MM.1S (cell line): ENCODE measurements around the gene BPGM.

Experiments used
- DNase-seq: peaks from one replicate; pipeline ENCODE4 v3.0.0-alpha.2; 2015
- H2AFZ ChIP-seq: fragments of 300-600 bp; sonication (generic); 2 replicates; pipeline ENCODE4 v1.6.0; 2016; ENCODE audit warnings: antibody characterized with exemption, low read length
- H3F3A ChIP-seq: fragments of 300-600 bp; sonication (generic); 2 replicates; pipeline ENCODE4 v1.6.1; 2016; ENCODE audit warnings: mild to moderate bottlenecking, antibody characterized with exemption, low read length, moderate library complexity, mixed read lengths; ENCODE audit not compliant: insufficient read depth
- H3K27ac ChIP-seq: fragments of 300-600 bp; sonication (generic); 2 replicates; pipeline ENCODE4 v1.5.1; 2016; ENCODE audit warnings: mild to moderate bottlenecking, low read length
- H3K27me3 ChIP-seq: fragments of 300-600 bp; sonication (generic); replicated peaks from 2 replicates; pipeline ENCODE4 v1.6.0; 2016; ENCODE audit warnings: low read length; ENCODE audit not compliant: insufficient read depth
- H3K36me3 ChIP-seq: fragments of 300-600 bp; sonication (generic); replicated peaks from 2 replicates; pipeline ENCODE4 v1.6.1; 2016; ENCODE audit warnings: mild to moderate bottlenecking, low read length, mixed read lengths; ENCODE audit not compliant: insufficient read depth
- H3K4me1 ChIP-seq: fragments of 300-600 bp; sonication (generic); 2 replicates; pipeline ENCODE4 v1.6.1; 2016; ENCODE audit warnings: low read length, mixed read lengths
- H3K4me2 ChIP-seq: fragments of 300-600 bp; sonication (generic); 2 replicates; pipeline ENCODE4 v1.6.0; 2016; ENCODE audit warnings: low read depth, low read length
- H3K4me3 ChIP-seq: fragments of 300-600 bp; sonication (generic); 2 replicates; pipeline ENCODE4 v1.5.1; 2016; ENCODE audit warnings: low read length, mixed read lengths
- H3K79me2 ChIP-seq: fragments of 300-600 bp; sonication (generic); 2 replicates; pipeline ENCODE4 v1.6.1; 2016; ENCODE audit warnings: mixed run types, low read length, mixed read lengths
- H3K9ac ChIP-seq: fragments of 300-600 bp; sonication (generic); 2 replicates; pipeline ENCODE4 v1.6.1; 2016; ENCODE audit warnings: low read length, mixed read lengths
- H3K9me2 ChIP-seq: fragments of 300-600 bp; sonication (generic); replicated peaks from 2 replicates; pipeline ENCODE4 v1.6.1; 2016; ENCODE audit warnings: mild to moderate bottlenecking, low read length, mixed read lengths; ENCODE audit not compliant: insufficient read depth
- H3K9me3 ChIP-seq: fragments of 300-600 bp; sonication (generic); replicated peaks from 2 replicates; pipeline ENCODE4 v1.6.1; 2016; ENCODE audit warnings: mild to moderate bottlenecking, low read length, mixed read lengths; ENCODE audit not compliant: insufficient read depth
- H4K20me1 ChIP-seq: fragments of 300-600 bp; sonication (generic); 2 replicates; pipeline ENCODE4 v1.6.1; 2016; ENCODE audit warnings: mild to moderate bottlenecking, low read length, moderate library complexity, mixed read lengths; ENCODE audit not compliant: insufficient read depth
- EZH2 ChIP-seq: fragments of 300-600 bp; sonication (generic); optimal IDR thresholded peaks from 2 replicates; pipeline ENCODE3; 2017; ENCODE audit warnings: low read depth, mild to moderate bottlenecking, antibody characterized with exemption, low read length, mixed read lengths
- EZH2phosphoT487 ChIP-seq: fragments of 300-600 bp; sonication (generic); IDR thresholded peaks from 2 replicates; pipeline ENCODE4 v1.6.1; 2018; ENCODE audit warnings: antibody characterized with exemption, low read length
- TF ChIP-seq, protein P1 (sequence below): fragments of 300-600 bp; sonication (generic); IDR thresholded peaks from 2 replicates; pipeline ENCODE4 v1.5.1; 2016; ENCODE audit warnings: antibody characterized with exemption, low read length, mixed read lengths

BPGM gene

DNA sequence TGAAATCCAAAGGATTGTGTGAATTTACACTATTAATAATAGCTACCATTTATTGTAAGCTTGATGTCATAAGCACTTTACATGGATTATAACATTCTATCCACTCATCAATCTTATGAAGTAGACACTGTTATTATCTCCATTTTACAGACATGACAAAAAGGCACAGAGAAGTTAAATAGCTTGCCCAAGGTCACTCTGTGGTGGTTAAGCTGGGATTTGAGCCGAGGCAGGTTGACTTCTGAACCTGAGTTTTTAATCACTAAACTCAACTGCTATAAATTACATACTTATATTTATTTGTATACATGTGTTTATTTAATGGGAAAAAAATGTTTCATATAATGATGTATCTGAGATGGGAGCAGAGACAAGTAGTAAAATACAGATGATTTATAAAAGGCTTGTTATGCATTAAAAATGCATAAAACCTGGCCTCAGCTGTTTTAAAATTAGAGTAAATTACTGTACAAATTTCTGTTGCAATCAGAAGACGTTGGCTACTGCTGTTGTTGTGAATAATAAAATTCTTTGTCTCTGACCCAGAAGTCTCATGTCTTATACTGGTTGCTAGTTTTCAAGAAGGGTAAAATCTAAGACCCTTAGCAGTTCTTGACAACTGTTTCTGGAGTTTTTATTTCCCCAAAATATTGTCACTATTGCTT is 71.7 kb downstream of the BPGM start:
- H3K9ac ChIP-seq = no peak overlapping the region
- no peaks in the 10 kb centered on the region for H3K9me2 ChIP-seq

DNA sequence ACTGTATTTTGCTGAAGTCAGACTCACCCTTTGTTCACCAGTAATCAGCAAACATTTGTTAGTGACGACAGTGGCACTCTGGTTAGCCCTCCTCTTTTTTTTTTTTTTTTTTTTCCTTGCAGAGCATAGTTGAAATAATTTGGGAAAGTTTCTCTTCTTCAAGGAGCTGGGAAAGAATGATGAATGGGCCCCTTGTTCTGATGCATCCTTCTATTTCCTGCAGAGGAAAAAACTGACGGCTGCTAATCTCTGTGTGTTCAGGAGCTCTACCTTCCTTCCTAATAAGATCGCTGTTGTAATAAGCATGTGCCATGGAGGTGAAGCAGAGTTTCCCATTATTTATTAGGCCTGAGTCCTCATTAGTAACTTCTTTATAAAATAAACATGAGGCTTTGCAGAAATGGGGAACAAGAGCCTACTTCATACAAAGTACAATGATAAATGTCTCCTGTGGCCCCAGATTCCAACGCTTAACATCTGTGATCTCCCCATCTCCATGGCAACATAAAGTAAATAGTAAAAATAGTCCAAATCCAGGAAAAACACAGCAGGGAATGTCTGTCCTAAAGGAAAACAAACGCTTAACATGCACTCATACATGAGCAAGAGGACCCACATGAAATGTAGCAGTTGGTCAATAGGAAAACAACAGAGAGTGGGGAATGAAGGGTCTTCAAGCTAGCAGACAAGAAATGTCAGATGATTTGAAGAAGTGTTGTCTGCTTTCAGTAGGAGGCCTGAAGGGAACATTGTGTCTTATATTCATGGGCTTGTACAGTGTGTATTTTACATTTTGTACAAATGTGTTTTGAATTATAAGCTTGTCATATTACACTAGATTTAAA is 73.7 kb downstream of the BPGM start:
- Histone ChIP-seq H2AFZ (no peak overlapping the region), H3K4me3 (no peak overlapping the region), H3K27me3 (no peaks in the 10 kb centered on the region), H3K79me2 (no peaks in the 10 kb centered on the region), H3K9me3 (no peaks in the 10 kb centered on the region), H3K9me2 (no peaks in the 10 kb centered on the region), H4K20me1 (no peaks in the 10 kb centered on the region), H3F3A (no peaks in the 10 kb centered on the region), H3K4me2 (no peak overlapping the region), H3K9ac (no peak overlapping the region), H3K4me1 (no peaks in the 10 kb centered on the region), H3K27ac (no peak overlapping the region), H3K36me3 (no peaks in the 10 kb centered on the region)
- TF ChIP-seq EZH2phosphoT487 (no peak), EZH2 (no peak)
- TF ChIP-seq, protein P1, sequence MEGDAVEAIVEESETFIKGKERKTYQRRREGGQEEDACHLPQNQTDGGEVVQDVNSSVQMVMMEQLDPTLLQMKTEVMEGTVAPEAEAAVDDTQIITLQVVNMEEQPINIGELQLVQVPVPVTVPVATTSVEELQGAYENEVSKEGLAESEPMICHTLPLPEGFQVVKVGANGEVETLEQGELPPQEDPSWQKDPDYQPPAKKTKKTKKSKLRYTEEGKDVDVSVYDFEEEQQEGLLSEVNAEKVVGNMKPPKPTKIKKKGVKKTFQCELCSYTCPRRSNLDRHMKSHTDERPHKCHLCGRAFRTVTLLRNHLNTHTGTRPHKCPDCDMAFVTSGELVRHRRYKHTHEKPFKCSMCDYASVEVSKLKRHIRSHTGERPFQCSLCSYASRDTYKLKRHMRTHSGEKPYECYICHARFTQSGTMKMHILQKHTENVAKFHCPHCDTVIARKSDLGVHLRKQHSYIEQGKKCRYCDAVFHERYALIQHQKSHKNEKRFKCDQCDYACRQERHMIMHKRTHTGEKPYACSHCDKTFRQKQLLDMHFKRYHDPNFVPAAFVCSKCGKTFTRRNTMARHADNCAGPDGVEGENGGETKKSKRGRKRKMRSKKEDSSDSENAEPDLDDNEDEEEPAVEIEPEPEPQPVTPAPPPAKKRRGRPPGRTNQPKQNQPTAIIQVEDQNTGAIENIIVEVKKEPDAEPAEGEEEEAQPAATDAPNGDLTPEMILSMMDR = no peak
- DNase-seq = no peak

More for the DNA sequence above, 71.7 kb downstream of the BPGM start:
- Histone ChIP-seq H3K27ac (no peak overlapping the region), H3K27me3 (no peaks in the 10 kb centered on the region), H3K79me2 (no peaks in the 10 kb centered on the region), H3K9me3 (no peaks in the 10 kb centered on the region), H3K4me2 (no peak overlapping the region), H2AFZ (no peak overlapping the region), H3K4me1 (no peaks in the 10 kb centered on the region), H3F3A (no peaks in the 10 kb centered on the region), H3K36me3 (no peaks in the 10 kb centered on the region), H4K20me1 (no peaks in the 10 kb centered on the region), H3K4me3 (no peak overlapping the region)
- TF ChIP-seq, protein P1 = no peak
- no peak for TF ChIP-seq EZH2phosphoT487
- no peak for TF ChIP-seq EZH2
- DNase-seq = no peak

DNA sequence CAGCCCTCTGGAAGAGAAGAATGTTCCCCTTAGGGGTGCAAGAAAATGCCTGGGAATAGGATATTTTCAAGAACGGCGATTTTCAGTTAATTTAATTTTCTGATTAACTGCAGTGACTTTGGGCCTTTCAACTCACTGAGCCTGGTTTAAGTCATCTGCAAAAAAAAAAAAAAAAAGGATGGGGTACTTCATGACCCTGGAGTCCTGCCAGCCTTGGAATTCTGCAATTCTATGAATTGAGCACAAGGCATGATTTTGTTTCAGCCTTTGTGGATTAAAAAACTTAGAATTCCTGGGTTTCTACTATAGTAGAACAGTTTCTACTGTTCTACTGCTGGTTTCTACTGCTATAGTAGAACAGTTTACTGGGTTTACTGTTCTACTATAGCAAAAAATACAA is 74.5 kb downstream of the BPGM start:
- DNase-seq = no peak
- Histone ChIP-seq H3F3A (no peaks in the 10 kb centered on the region), H3K27me3 (no peaks in the 10 kb centered on the region), H3K4me1 (no peaks in the 10 kb centered on the region), H2AFZ (no peak overlapping the region), H3K27ac (no peak overlapping the region), H3K4me2 (no peak overlapping the region), H4K20me1 (no peaks in the 10 kb centered on the region), H3K4me3 (no peak overlapping the region), H3K9me3 (no peaks in the 10 kb centered on the region), H3K9me2 (no peaks in the 10 kb centered on the region), H3K79me2 (no peaks in the 10 kb centered on the region), H3K9ac (no peak overlapping the region), H3K36me3 (no peaks in the 10 kb centered on the region)
- TF ChIP-seq EZH2 (no peak), EZH2phosphoT487 (no peak)
- TF ChIP-seq, protein P1 = no peak
